ENCODE measurements around the gene UBE3C. TPM values are rescaled to one million over a fixed set of nuclear protein-coding genes. Genes with fewer than 3 reads are reported as not detected.
"Not testable (repeated sequence)": the region's sequence is repeated elsewhere in the genome, so short reads cannot be mapped to it uniquely, and the experiment has no call there.

UBE3C gene
- total RNA-seq, 1 donor from 2014 or later, result 78.8 TPM

GRCh38 chr7:157159537-157159936 is 20.8 kb downstream of the UBE3C start:
- H3K36me3 ChIP-seq (ENCODE audit: control insufficient read depth in 3 of 3, insufficient read depth in 3 of 3, low read length in 3 of 3), result not testable (repeated sequence)

GRCh38 chr7:157160433-157160832 is 21.7 kb downstream of the UBE3C start:
- Histone ChIP-seq H3K27me3 (ENCODE audit: control insufficient read depth in 3 of 3, insufficient read depth in 3 of 3, low read length in 3 of 3) (no peaks in the 10 kb centered on the region), H3K4me3 (ENCODE audit: low read length in 3 of 3) (no peak overlapping the region), H3K9ac (ENCODE audit: low read depth in 1 of 3, low read length in 3 of 3) (no peak overlapping the region), H3K4me1 (ENCODE audit: control insufficient read depth in 3 of 3, insufficient read depth in 3 of 3, low read length in 3 of 3) (peaks cover 18 to 27% (median 18%) of the 10 kb centered on the region in 3 donors), H3K27ac (ENCODE audit: low read depth, low read length) (no peak overlapping the region), H3K9me3 (ENCODE audit: control insufficient read depth in 3 of 3, low read length in 3 of 3) (no peaks in the 10 kb centered on the region), H3K36me3 (ENCODE audit: control insufficient read depth in 3 of 3, insufficient read depth in 3 of 3, low read length in 3 of 3) (peaks cover 0 to 9% (median 3%) of the 10 kb centered on the region in 3 donors)

More at GRCh38 chr7:157159537-157159936, 20.8 kb downstream of the UBE3C start:
- Histone ChIP-seq H3K4me1 (ENCODE audit: control insufficient read depth in 3 of 3, insufficient read depth in 3 of 3, low read length in 3 of 3) (peaks cover 18 to 27% (median 18%) of the 10 kb centered on the region in 3 donors), H3K27ac (ENCODE audit: low read depth, low read length) (peak overlapping the region; percentile 14)
- H3K27me3 ChIP-seq (ENCODE audit: control insufficient read depth in 3 of 3, insufficient read depth in 3 of 3, low read length in 3 of 3); H3K4me3 ChIP-seq (ENCODE audit: low read length in 3 of 3); H3K9me3 ChIP-seq (ENCODE audit: control insufficient read depth in 3 of 3, low read length in 3 of 3); H3K9ac ChIP-seq (ENCODE audit: low read depth in 1 of 3, low read length in 3 of 3): not testable (repeated sequence)

GRCh38 chr7:157165987-157166386 is 27.3 kb downstream of the UBE3C start:
- Histone ChIP-seq H3K27ac (ENCODE audit: low read depth, low read length) (no peak overlapping the region), H3K9me3 (ENCODE audit: control insufficient read depth in 3 of 3, low read length in 3 of 3) (no peaks in the 10 kb centered on the region), H3K4me1 (ENCODE audit: control insufficient read depth in 3 of 3, insufficient read depth in 3 of 3, low read length in 3 of 3) (peaks cover 0 to 5% (median 4%) of the 10 kb centered on the region in 3 donors), H3K27me3 (ENCODE audit: control insufficient read depth in 3 of 3, insufficient read depth in 3 of 3, low read length in 3 of 3) (no peaks in the 10 kb centered on the region), H3K4me3 (ENCODE audit: low read length in 3 of 3) (no peak overlapping the region), H3K9ac (ENCODE audit: low read depth in 1 of 3, low read length in 3 of 3) (no peak overlapping the region), H3K36me3 (ENCODE audit: control insufficient read depth in 3 of 3, insufficient read depth in 3 of 3, low read length in 3 of 3) (peaks cover 6 to 24% (median 19%) of the 10 kb centered on the region in 3 donors)

- Histone ChIP-seq H3K27me3 (ENCODE audit: control insufficient read depth in 3 of 3, insufficient read depth in 3 of 3, low read length in 3 of 3) (no peaks in the 10 kb centered on the region), H3K36me3 (ENCODE audit: control insufficient read depth in 3 of 3, insufficient read depth in 3 of 3, low read length in 3 of 3) (peaks cover 12 to 34% (median 25%) of the 10 kb centered on the region in 3 donors), H3K9ac (ENCODE audit: low read depth in 1 of 3, low read length in 3 of 3) (no peak overlapping the region), H3K9me3 (ENCODE audit: control insufficient read depth in 3 of 3, low read length in 3 of 3) (no peaks in the 10 kb centered on the region), H3K4me3 (ENCODE audit: low read length in 3 of 3) (no peak overlapping the region), H3K27ac (ENCODE audit: low read depth, low read length) (no peak overlapping the region), H3K4me1 (ENCODE audit: control insufficient read depth in 3 of 3, insufficient read depth in 3 of 3, low read length in 3 of 3) (no peaks in the 10 kb centered on the region)
Measured at GRCh38 chr7:157168571-157168970, 29.8 kb downstream of the UBE3C start.

GRCh38 chr7:157176771-157177170 is 38.0 kb downstream of the UBE3C start:
- Histone ChIP-seq H3K4me1 (ENCODE audit: control insufficient read depth in 3 of 3, insufficient read depth in 3 of 3, low read length in 3 of 3) (no peaks in the 10 kb centered on the region), H3K36me3 (ENCODE audit: control insufficient read depth in 3 of 3, insufficient read depth in 3 of 3, low read length in 3 of 3) (peaks cover 41 to 53% (median 45%) of the 10 kb centered on the region in 3 donors), H3K27ac (ENCODE audit: low read depth, low read length) (no peak overlapping the region), H3K9ac (ENCODE audit: low read depth in 1 of 3, low read length in 3 of 3) (no peak overlapping the region), H3K9me3 (ENCODE audit: control insufficient read depth in 3 of 3, low read length in 3 of 3) (no peaks in the 10 kb centered on the region), H3K4me3 (ENCODE audit: low read length in 3 of 3) (no peak overlapping the region), H3K27me3 (ENCODE audit: control insufficient read depth in 3 of 3, insufficient read depth in 3 of 3, low read length in 3 of 3) (no peaks in the 10 kb centered on the region)

GRCh38 chr7:157177333-157177982 is 38.7 kb downstream of the UBE3C start:
- H3K4me1 ChIP-seq (ENCODE audit: control insufficient read depth in 3 of 3, insufficient read depth in 3 of 3, low read length in 3 of 3), result no peaks in the 10 kb centered on the region
- H3K36me3 ChIP-seq (ENCODE audit: control insufficient read depth in 3 of 3, insufficient read depth in 3 of 3, low read length in 3 of 3), result peaks cover 41 to 57% (median 47%) of the 10 kb centered on the region in 3 donors
- no peak overlapping the region for H3K9ac ChIP-seq (ENCODE audit: low read depth in 1 of 3, low read length in 3 of 3)
- H3K9me3 ChIP-seq (ENCODE audit: control insufficient read depth in 3 of 3, low read length in 3 of 3), result no peaks in the 10 kb centered on the region
- H3K27me3 ChIP-seq (ENCODE audit: control insufficient read depth in 3 of 3, insufficient read depth in 3 of 3, low read length in 3 of 3), result no peaks in the 10 kb centered on the region
- H3K27ac ChIP-seq (ENCODE audit: low read depth, low read length), result no peak overlapping the region
- no peak overlapping the region for H3K4me3 ChIP-seq (ENCODE audit: low read length in 3 of 3)

- Histone ChIP-seq H3K4me3 (ENCODE audit: low read length in 3 of 3) (no peak overlapping the region), H3K36me3 (ENCODE audit: control insufficient read depth in 3 of 3, insufficient read depth in 3 of 3, low read length in 3 of 3) (peaks cover 38 to 57% (median 43%) of the 10 kb centered on the region in 3 donors)
Measured at GRCh38 chr7:157177983-157178381, 39.3 kb downstream of the UBE3C start.

GRCh38 chr7:157183832-157184231 is 45.1 kb downstream of the UBE3C start:
- no peak overlapping the region for H3K9ac ChIP-seq (ENCODE audit: low read depth in 1 of 3, low read length in 3 of 3)
- H3K27me3 ChIP-seq (ENCODE audit: control insufficient read depth in 3 of 3, insufficient read depth in 3 of 3, low read length in 3 of 3), result no peaks in the 10 kb centered on the region
- H3K27ac ChIP-seq (ENCODE audit: low read depth, low read length), result no peak overlapping the region
- H3K4me3 ChIP-seq (ENCODE audit: low read length in 3 of 3), result no peak overlapping the region
- no peaks in the 10 kb centered on the region for H3K4me1 ChIP-seq (ENCODE audit: control insufficient read depth in 3 of 3, insufficient read depth in 3 of 3, low read length in 3 of 3)
- H3K36me3 ChIP-seq (ENCODE audit: control insufficient read depth in 3 of 3, insufficient read depth in 3 of 3, low read length in 3 of 3), result peaks cover 31 to 59% (median 53%) of the 10 kb centered on the region in 3 donors
- no peaks in the 10 kb centered on the region for H3K9me3 ChIP-seq (ENCODE audit: control insufficient read depth in 3 of 3, low read length in 3 of 3)

More at GRCh38 chr7:157177983-157178381, 39.3 kb downstream of the UBE3C start:
- Histone ChIP-seq H3K27me3 (ENCODE audit: control insufficient read depth in 3 of 3, insufficient read depth in 3 of 3, low read length in 3 of 3) (no peaks in the 10 kb centered on the region), H3K4me1 (ENCODE audit: control insufficient read depth in 3 of 3, insufficient read depth in 3 of 3, low read length in 3 of 3) (no peaks in the 10 kb centered on the region), H3K27ac (ENCODE audit: low read depth, low read length) (no peak overlapping the region), H3K9me3 (ENCODE audit: control insufficient read depth in 3 of 3, low read length in 3 of 3) (no peaks in the 10 kb centered on the region), H3K9ac (ENCODE audit: low read depth in 1 of 3, low read length in 3 of 3) (no peak overlapping the region)

- no peaks in the 10 kb centered on the region for H3K27me3 ChIP-seq (ENCODE audit: control insufficient read depth in 3 of 3, insufficient read depth in 3 of 3, low read length in 3 of 3)
- no peaks in the 10 kb centered on the region for H3K4me1 ChIP-seq (ENCODE audit: control insufficient read depth in 3 of 3, insufficient read depth in 3 of 3, low read length in 3 of 3)
- no peak overlapping the region for H3K4me3 ChIP-seq (ENCODE audit: low read length in 3 of 3)
- no peak overlapping the region for H3K27ac ChIP-seq (ENCODE audit: low read depth, low read length)
- H3K36me3 ChIP-seq (ENCODE audit: control insufficient read depth in 3 of 3, insufficient read depth in 3 of 3, low read length in 3 of 3), result peaks cover 33 to 54% (median 53%) of the 10 kb centered on the region in 3 donors
- H3K9ac ChIP-seq (ENCODE audit: low read depth in 1 of 3, low read length in 3 of 3), result no peak overlapping the region
- H3K9me3 ChIP-seq (ENCODE audit: control insufficient read depth in 3 of 3, low read length in 3 of 3), result no peaks in the 10 kb centered on the region
Measured at GRCh38 chr7:157188091-157188665, 49.5 kb downstream of the UBE3C start.

GRCh38 chr7:157189405-157189804 is 50.7 kb downstream of the UBE3C start:
- H3K36me3 ChIP-seq (ENCODE audit: control insufficient read depth in 3 of 3, insufficient read depth in 3 of 3, low read length in 3 of 3), result peaks cover 27 to 47% (median 44%) of the 10 kb centered on the region in 3 donors
- H3K9ac ChIP-seq (ENCODE audit: low read depth in 1 of 3, low read length in 3 of 3), result no peak overlapping the region
- H3K9me3 ChIP-seq (ENCODE audit: control insufficient read depth in 3 of 3, low read length in 3 of 3), result no peaks in the 10 kb centered on the region
- no peak overlapping the region for H3K4me3 ChIP-seq (ENCODE audit: low read length in 3 of 3)
- H3K27ac ChIP-seq (ENCODE audit: low read depth, low read length), result no peak overlapping the region
- no peaks in the 10 kb centered on the region for H3K27me3 ChIP-seq (ENCODE audit: control insufficient read depth in 3 of 3, insufficient read depth in 3 of 3, low read length in 3 of 3)
- no peaks in the 10 kb centered on the region for H3K4me1 ChIP-seq (ENCODE audit: control insufficient read depth in 3 of 3, insufficient read depth in 3 of 3, low read length in 3 of 3)

Data from skeletal muscle tissue (tissue), 4 donors.